Measurements from ENCODE around the gene ABI1. TPM values are rescaled to one million over a fixed set of nuclear protein-coding genes. Genes with fewer than 3 reads are reported as not detected.
A peak's percentile ranks its signal among the peaks of the same experiment; 100 is the strongest.

ABI1 gene
- total and polyA plus RNA-seq, 2 of the 4 experiments (the other 2 are of a cell fraction): 49.6 to 71.3 TPM

DNA sequence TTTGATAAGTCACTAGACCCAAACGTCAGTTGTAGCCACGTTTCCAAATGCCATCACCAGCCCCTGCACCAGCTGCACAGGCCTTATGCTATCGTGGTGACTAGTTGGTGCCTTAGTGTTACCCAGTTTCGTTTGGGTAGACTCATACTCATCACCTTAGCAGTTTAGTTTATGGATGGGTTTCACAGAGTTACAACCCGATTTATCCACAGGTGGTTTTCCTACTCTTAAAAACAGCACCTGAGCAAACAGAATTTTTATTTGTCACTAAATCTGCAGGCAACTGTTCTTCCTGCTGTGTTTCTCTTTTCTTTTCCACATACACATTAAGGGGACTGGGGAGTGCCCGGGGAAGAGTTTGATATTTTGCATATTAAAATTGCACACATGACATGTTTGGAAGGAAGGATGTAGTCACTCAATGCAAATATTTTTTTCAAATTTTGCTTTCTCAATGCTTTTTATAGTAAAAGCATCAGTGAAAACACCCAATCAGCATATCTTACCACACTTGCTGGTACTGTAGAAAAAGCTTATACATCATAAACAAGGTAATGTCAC, 121.6 kb downstream of the ABI1 start:
- POLR2A ChIA-PET (ENCODE audit: unreplicated experiment): no interaction called here
- H2BK120ac ChIP-seq (ENCODE audit: low read depth, low read length): no peak overlapping the region
- no peak overlapping the region for H2BK20ac ChIP-seq (ENCODE audit: low read depth, low read length)
- no peak overlapping the region for H3K27ac ChIP-seq (ENCODE audit: insufficient read depth, low read length)
- no peaks in the 10 kb centered on the region for H3K4me1 ChIP-seq (ENCODE audit: control insufficient read depth, insufficient read depth, low read length)
- DNase-seq (no peak), ATAC-seq (ENCODE audit: low read depth) (no peak)
- H3K9me3 ChIP-seq (ENCODE audit: control insufficient read depth, insufficient read depth, low read length): no peaks in the 10 kb centered on the region
- no TSS peak for BruUV-seq (replicated peaks)
- H3K4ac ChIP-seq (ENCODE audit: low read depth, low read length): no peak overlapping the region
- no peak overlapping the region for H4K8ac ChIP-seq (ENCODE audit: low read depth in 2 of 2, low read length in 2 of 2)
- no peak overlapping the region for H2AFZ ChIP-seq (replicated peaks; ENCODE audit: low read length, poor library complexity)
- TF ChIP-seq NFE2L2 (IDR thresholded peaks at IDR 0.05; ENCODE audit: low read depth, low read length): no peak
- peak; percentile 31; the same call in 1 of the 2 replicates for TF ChIP-seq MAFK (IDR thresholded peaks at IDR 0.05; ENCODE audit: low read depth, low read length)
- no peak overlapping the region for H2BK15ac ChIP-seq (ENCODE audit: low read depth, low read length)
- intact Hi-C loops (cut with micrococcal nuclease) (no loop called here), dilution Hi-C loops (cut with HindIII; ENCODE audit: low sequenced_read_pairs, unreplicated experiment) (no loop called here), in situ Hi-C loops (cut with MboI; ENCODE audit: low sequenced_read_pairs) (no loop called here)
- no peak overlapping the region for H3K4me2 ChIP-seq (ENCODE audit: low read depth, low read length)
- CTCF ChIA-PET: no interaction called here
- no peak overlapping the region for H3K14ac ChIP-seq (replicated peaks; ENCODE audit: low read depth, low read length)
- no peak overlapping the region for H3K56ac ChIP-seq (ENCODE audit: extremely low read depth, insufficient read depth, low read length)
- H3K9me1 ChIP-seq (ENCODE audit: insufficient read depth, low read length): no peaks in the 10 kb centered on the region; the same call in 1 of the 2 replicates
- WGBS, 2 experiments (ENCODE audit: extremely low coverage in 2 of 2, insufficient read length in 1 of 2): no CpG with 5 or more reads among the region's 6 CpGs
- H3K23ac ChIP-seq (ENCODE audit: low read depth, low read length): no peak overlapping the region
- no peak overlapping the region for H2BK5ac ChIP-seq (ENCODE audit: low read depth, low read length, poor library complexity, severe bottlenecking)
- no peak overlapping the region for H3K4me3 ChIP-seq (ENCODE audit: insufficient read depth, low read depth, low read length)
- no peaks in the 10 kb centered on the region for H3K27me3 ChIP-seq (ENCODE audit: control insufficient read depth, insufficient read depth, low read length)
- H4K20me1 ChIP-seq (ENCODE audit: insufficient read depth, low read length): no peaks in the 10 kb centered on the region
- no peak overlapping the region for H2AK9ac ChIP-seq (replicated peaks; ENCODE audit: low read depth, low read length, poor library complexity)
- H3K9ac ChIP-seq (ENCODE audit: low read depth, low read length): no peak overlapping the region
- no peak overlapping the region for H2AK5ac ChIP-seq (ENCODE audit: low read depth, low read length)
- no peak overlapping the region for H4K91ac ChIP-seq (ENCODE audit: insufficient read depth, low read depth, low read length)
- peaks cover 0 to 3% of the 10 kb centered on the region in 2 experiments; a peak in 2 of 4 replicates for H3K79me1 ChIP-seq (ENCODE audit: low read depth in 1 of 2, low read length in 2 of 2)
- H3K18ac ChIP-seq (ENCODE audit: low read depth, low read length): no peak overlapping the region
- no peak overlapping the region for H4K5ac ChIP-seq (ENCODE audit: low read depth, low read length)
- peaks cover 15% of the 10 kb centered on the region for H3K36me3 ChIP-seq (ENCODE audit: control insufficient read depth, insufficient read depth, low read length)
